Stromal cell of bone marrow (primary cell): ENCODE measurements around the gene KIAA1614.
"Not testable (repeated sequence)": the region's sequence is repeated elsewhere in the genome, so short reads cannot be mapped to it uniquely, and the experiment has no call there.

Experiments used
- DNase-seq: peaks from one replicate; pipeline ENCODE4 v3.0.0-alpha.2; 2012; ENCODE audit warnings: low read depth

KIAA1614 gene

DNA sequence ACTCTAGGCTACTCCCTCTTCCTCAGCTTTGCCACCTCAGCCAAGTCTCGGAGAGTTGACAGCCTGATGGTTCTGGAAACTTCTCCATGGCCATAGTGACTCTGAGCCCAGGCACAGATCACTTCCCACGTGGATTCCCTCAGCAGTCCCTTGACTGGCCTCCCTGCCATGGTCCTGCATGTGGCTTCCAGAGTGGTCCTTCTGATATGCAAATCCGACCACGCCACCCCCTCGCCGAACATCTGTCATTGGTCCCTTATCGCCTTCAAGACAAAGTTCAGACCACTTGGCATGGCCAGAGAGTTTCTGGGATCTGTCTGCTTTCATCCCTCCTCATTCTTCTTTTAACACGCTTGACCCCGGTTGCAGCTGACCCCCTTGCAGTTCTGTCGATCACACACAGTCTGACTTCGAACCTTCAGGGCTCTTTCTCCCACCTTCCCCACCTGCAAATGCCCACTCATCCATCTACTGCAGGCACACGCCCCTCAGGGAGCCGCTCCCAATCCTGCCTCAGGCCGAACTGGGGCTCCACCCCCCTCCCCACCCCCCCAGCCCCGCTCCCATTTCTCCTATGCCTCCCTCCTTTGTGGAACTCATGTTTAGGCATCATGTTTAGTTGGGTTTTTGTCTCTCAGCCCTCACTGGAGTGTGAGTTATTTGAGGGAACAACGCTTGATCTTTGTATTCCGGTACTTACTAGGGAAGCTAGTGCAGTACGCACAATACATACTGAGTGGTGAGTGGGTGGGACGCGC lies 29.0 kb downstream of the KIAA1614 start:
- no peak for DNase-seq

DNA sequence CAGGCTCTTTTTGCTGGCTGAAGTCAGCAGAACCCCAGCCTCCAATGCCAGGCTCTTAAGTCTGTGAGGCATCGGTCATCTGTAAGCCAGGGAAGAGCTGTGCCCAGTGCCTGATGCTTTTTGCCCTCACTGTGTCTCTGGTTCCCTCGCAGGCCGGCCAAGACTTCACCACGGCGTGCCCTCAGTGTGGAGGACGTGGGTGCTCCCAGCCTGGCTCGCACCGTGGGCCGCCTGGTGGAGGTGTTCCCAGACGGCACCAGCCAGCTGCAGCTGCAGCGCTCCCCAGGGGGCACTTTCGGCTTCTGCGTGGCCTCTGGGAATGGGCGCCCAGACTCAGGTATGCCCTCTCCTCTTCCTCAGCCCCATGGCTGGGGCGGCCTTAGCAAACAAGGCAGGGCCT lies 32.5 kb downstream of the KIAA1614 start:
- no peak for DNase-seq

DNA sequence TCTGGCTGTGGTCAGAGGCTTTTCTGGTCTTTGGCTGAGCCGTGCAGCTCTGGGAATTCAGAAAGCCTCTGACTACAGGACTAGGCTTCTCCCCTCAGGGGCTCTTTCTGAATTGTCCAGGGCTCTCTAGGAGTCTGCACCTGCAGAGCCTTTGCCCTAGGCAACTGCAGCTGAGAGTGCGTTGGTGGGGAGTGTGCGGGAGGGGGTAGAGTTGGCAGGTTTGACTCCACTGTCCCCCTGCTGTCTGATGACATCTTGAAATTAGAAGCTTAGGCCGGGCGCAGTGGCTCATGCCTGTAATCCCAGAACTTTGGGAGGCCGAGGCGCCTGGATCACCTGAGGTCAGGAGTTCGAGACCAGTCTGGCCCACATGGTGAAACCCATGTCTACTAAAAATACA lies 32.9 kb downstream of the KIAA1614 start:
- DNase-seq: no peak

DNA sequence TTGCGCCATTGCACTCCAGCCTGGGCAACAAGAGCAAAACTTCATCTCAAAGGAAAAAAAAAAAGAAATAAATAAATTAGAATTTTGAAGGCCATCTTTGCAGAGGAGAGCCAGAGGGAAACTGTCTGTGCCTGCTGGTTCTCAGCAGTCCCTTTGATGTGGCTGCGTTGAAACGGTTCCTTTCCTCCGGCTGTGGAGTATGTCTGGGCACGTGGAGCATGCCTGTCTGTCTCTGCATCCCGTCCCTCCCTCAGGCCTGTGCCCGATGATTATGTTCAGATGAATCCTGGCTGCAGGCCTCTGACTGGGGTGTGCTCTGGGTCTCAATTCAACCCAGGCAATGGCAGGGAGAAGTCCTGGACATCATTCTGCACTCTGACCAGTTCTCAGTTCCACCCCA lies 33.4 kb downstream of the KIAA1614 start:
- no peak for DNase-seq

DNA sequence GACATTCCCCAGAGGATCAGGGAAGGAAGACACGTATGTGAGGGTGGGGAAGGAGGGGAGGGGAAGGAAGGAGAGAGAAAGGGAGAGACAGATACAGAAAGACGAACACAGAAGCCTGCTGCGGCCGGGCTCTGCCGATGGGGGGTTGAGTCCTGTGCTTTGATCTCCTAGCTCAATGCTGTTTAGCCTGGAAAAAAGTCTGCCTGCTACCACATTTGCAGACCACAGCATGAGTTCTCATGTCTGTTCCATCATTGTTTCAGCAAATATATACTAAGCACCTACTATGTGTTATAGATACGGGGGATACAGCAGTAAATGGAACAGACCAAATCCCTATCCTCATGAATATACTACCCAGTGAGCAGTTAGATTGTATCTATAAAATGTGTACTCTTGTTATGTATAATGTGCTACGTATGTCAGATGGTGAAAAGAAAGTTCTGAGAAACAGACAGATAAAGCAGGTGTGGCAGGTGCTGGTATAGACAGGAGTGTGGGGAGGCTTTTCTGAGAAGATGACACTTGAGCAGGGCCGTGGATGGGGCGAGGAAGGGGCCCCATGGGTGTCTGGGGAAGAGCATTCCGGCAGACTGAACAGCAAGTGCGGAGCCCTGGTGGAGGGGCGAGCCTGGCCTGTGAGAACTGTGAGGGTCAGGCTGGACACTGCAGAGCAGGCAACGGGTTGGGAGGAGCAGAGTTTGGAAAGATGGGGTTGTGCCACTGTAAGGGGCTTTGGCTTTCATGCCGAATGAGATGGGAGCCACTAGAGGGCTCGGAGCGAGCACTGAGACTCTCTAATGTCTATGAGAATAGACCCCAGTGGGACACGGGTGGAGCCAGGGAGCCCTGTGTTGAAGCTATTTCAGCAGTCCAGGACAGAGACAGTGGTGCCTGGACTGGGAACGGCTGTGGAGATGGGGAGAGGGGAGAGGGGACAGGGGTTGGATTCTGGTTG lies 34.1 kb downstream of the KIAA1614 start:
- DNase-seq: no peak

DNA sequence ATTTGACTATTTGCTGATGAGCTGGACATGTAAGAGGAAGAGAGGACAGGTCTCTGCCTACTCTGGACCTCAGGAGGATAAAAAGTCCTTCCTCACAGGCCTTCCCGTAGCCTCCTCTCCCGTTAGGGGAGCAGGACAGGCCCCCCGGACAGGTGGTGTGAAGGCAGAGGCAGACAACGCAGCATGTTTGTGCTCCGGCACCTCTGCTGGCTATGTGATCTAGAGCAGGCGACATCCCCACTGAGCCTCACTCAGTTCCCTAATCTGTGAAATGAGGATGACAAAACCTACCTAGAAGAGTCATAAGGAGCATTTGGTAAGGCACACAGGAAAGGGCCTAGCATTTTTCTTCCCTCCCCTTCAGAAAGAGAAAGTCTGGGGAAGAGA lies 34.8 kb downstream of the KIAA1614 start:
- no peak for DNase-seq

DNA sequence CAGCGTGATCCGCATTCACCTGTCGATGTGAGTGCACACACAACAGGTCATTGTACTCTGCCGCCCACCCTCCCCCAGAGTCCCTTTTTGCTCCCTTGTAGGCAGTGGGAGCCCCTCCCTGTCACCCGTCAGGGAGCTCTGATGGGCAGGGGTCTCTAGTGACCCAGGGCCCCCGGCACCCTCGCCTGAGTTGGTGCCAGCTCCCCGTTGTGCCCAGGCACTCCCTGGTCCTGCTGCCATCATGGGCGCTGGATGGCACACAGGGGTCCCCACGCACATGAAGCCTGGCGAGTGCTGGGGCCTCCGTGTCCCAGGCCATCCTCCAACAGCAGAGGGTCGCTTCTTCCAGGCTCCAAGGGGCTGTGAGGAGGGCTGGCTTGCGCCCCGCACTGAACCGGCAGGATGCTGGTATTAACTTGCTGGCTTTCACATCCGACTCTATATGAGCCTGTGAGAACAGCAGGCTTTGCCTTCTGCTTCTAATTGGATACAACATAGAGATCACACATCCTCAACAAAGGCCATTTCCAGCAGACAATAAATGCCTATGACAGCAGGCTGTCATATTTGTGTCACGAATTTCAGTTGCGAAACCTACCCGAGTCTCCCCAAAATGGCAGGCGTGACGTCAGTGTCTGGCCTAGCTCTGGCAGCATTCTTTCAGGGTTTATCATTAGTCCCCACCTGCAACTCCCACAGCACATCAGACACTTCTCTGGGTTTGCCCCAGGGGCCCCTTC lies 35.4 kb downstream of the KIAA1614 start:
- no peak for DNase-seq

DNA sequence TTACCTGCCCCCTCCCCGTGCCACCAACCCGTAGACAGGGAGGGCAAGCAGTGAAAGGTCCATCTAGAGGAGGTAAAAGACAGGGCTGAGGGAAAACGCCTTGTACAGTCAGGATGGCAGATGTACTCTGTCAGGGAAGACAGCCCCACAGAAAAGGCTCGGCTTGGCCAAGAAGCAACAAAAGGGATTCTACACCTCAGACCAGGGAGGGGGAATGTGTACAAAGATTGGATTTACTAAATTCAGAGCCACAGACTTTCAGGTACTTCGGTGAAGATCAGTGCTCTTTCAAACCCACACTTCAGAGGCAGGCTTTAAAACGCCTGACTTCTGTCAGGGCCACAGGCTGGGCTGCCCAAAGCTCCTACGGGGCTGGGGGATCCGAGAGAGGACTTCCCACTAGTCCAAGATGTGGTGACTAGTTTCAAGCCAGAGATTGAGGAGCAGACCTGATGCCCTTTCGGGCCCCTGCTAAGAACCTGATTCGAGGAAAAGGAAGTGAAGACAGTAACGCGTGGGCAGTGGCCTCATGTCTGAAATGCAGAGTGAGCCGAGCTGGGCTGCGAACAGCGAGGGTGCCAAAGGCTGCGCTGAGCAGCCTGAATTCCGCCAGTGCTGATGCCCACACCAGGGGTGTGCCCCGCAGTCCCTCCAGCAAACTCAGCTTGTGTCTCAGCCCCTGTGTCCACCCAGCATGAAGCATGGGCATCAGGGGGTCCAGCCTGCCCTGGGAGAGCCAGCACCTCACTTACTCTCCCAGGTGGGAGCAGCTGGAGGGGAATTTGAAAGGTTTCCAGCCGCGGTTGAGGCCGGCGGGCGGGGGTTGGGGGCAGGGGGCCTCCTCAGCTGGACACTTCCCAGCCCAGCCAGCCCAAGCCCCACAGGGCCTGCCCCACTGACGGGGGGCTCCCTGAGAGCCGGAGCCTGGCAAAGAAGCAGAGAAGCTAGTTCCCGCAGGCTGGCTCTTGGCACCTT lies 36.2 kb downstream of the KIAA1614 start:
- DNase-seq: no peak

DNA sequence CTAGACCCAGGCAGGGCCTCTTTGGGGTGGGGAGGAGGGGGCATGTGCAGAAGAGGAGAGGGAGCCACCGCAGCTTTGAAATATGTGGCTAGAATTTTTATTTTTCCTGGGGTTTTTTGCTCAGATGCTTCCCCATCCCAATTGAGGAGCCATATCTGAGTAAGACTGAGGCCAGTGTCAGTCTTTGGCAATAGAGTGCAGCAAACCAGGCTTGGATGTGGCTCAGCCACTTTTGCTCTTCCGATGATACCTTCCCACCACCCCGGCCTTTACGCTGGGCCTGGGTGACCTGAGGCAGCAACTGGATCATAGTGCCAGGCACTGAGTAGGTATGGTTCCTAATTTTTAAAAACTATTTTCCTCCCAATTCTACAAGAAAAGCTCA lies 36.9 kb downstream of the KIAA1614 start:
- no peak for DNase-seq

DNA sequence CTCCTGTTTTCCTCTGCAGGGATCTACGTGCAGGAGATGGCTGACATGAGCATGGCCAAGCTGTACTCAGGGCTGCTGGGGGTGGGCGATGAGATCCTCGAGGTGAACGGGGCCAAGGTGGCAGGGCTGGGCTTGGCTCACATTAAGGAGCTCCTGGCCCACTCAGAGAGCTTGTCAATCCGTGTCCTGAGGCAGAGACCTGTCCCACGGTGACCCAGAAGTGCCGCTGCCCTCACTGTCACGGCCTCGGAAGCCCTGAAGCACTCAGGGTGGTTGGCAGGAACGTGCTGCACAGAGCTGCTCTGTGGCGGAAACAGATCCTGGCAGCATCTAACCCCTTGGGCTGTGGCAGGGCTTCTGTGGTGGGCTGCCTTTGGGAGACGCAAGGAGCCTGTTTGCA lies 37.6 kb downstream of the KIAA1614 start:
- DNase-seq: no peak

DNA sequence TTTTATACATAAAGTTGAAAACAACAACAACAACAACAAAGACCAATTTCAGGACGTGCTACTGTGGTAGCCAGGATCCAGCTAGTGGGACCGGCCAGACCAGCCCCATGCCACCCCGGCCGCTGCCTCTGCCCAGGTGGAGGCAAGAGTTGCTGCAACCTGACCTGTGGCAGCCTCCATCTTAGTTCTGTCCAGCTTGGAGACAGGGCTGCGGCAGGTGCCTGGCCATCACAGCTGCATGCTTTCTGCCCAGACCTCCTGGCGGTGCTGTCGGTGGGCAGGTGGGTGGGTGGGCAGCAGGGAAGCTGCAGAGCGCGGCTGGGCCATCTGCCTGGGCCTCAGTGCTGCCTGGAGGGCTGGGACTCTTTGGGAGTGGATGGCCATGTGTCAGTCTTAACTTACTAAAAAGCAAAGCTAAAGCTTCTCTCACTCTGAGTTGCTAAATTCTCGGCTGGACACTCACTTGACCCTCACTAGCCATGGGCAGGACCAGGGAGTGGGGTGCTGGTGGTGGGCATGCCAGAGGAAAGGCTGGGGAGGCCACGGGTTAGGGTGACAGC lies 38.6 kb downstream of the KIAA1614 start:
- DNase-seq: no peak

DNA sequence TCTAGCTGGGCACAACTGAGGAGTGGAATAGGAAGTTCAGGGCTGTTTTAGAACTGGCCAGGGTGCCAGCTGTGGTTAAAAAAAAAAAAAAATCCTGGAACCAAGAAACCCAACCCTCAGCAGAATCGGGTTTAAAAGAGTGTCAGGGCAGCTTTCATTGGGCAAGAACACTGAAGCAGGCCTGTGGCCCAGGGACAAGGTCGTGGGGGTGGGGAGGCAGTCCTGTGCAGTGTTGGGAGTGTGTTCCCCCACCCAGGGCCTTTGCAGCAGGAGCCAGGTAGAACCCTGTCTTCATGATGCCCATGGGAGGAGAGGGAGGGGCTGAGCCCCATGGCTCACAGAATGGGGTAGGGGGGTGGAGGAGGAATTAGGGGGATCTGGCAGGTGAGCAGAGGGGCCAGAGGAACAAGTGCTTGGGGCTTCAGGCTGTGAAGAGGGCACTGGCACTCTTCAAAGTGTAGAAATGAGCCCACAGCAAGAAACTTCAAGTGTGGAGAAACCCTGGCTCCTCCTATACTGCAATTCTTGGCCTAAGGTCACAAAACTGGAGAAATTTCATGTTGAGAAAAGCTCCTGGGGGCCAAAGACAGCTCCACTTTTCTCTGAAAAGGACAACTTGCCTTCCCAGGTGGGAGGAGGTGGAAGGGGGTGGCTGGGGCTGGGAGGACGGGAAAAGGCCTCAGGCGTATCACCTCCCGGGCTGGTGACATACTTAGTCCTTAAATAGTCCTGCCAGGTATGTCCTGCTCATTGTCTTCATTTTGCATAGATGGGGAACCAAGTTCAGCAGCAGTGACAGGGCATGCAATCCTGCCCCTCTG lies 39.3 kb downstream of the KIAA1614 start:
- DNase-seq: no peak

DNA sequence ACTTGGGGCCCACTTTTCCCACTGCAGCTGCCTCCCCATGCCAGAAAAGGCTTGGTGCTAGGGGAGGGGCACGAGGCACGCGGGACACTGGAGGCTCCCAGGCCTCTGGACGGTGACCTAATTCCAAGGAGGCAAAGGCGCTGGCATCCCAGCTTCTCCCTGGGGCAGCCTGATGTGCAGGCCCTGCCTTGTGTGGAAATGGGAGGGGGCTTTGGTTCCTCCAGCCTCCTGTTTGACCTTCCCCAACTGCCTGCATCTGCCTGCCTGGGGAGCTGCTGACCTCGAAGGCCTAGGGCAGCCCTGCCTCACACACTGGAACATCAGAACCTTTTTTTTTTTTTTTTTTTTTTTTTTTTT lies 39.9 kb downstream of the KIAA1614 start:
- no peak for DNase-seq

DNA sequence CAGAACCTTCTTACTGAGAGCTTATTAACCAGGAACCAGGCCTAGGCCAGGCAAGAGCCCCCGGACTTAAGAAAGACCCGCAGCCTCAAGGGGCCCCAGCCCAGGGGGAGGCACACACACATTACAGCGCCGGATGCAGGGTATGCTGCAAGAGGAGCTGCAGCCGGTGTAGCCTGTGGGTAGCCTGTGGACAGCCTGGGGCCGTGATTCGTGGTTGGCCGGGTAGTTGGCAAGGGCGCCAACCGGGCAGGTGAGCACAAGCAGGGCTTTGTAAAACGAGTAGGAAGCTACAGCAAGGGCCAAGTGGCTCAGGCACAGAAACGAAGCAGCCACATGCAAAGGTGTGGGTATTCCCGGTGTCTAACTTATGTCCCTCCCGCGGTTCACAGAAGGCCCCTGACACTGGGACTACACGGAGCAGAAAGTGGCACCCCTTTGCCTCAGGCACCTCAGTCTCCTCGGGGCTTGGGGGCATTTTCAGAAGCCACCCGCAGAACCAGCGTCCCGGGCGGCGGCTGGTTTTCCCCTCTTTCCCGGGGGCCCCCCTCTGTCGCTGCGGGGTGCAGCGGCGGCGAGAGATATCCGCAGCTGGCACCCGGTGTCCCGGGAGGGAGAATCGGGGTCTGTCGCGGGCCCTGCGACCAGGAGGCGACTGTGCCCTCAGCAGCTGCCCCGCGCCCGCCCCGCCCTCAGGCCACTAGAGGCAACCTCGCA lies 40.8 kb downstream of the KIAA1614 start:
- DNase-seq: no peak

DNA sequence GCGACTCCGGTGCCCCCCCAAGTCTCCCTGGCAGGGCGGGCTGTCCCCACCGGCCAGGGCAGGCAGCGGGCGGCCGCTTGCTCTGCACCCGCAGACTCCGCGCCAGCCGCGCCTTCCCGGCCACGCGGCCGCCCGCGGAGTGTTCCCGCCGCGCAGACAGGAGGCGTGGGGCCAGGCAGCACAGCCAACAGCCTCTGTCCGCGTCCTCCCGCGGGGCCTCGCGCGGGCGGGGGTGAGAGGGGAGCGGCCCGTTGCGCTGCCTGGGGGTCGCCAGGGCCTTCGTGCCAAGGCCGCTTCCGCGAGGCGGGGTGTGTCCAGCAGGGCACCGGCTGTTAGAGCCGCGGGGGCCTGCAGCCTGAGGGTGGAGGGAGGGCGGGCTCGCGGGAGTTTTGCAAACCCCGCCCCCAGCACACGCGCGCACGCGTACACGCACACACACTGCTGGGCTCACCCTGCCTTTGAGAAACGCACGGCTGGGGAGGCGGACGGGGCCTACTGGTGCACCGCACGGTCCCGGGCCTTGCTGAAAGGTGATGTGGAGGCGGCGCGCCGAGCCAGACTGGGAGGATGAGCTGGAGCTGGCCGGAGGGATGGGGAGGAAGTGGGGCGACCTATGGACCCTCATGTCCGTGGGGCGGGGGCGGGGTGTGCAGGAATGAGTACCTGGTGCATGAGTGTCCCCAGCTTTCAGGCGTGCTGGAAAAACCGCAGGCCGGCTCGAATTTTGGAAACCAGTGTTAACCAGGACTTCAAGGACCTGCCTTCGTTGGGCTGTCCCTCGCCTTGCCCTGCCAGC lies 41.5 kb downstream of the KIAA1614 start:
- DNase-seq: peak; percentile 29

DNA sequence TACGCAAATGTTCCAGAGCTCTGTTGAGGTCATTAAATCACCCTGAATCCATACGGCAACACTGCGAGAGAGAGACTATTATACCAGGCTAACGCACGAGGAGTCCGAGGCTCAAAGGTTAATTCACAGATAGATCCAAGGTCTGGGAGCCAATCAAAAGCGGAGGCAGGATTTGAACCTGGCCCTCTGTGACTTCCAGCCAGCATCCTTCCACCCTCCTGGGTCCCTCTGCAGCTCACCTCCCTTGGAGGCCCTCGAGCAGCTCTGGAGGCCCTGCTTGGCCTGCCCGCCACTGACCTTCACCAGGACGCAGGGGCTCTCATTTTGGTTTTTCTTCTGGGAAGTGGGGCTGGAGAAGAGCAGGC lies 42.1 kb downstream of the KIAA1614 start:
- no peak for DNase-seq

DNA sequence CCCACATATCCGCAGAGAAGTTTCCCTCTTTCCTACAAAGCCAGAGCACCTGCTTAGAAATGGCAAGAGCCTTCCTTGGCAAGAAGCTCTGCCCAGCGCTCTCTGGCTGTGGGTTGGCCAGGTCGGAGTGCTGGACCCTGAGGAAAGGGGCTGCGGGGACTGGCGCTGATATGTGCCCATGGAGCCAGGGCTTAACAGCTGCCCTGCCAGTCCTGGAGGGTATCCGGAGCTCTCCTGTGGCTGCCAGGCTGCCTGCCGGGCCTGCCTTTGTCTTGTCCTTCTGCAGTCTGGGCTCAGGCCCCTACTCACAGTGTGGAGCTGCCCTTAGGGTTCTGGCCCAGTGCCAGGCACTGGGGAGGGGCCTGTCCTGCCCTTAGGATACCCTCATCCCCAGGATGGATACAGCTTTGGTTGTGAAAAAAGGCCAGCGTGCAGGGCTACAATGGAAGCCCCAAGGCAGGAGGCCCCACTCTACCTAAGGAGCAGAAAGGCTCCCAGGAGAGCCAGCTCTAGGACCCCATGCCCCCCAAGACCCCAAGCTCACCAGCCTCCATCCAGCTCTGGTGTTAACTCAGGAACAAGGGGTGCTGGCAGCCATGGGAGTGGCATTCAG lies 43.4 kb downstream of the KIAA1614 start:
- no peak for DNase-seq

DNA sequence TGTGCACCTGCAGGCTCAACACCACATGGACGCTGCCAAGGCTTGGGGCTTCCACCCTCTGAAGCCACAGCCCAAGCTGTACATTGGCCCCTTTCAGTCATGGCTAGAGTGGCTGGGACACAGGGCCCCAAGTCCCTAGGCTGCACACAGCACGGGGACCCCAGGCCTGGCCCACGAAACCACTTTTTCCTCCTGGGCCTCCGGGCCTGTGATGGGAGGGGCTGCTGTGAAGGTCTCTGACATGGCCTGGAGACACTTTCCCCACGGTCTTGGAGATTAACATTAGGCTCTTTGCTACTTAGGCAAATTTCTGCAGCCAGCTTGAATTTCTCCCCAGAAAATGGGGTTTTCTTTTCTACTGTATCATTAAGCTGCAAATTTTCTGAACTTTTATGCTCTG lies 46.9 kb downstream of the KIAA1614 start:
- not testable (repeated sequence) for DNase-seq
